HepG2 (cell line): ENCODE results near the gene NOXA1. TPM values are rescaled to one million over a fixed set of nuclear protein-coding genes. Genes with fewer than 3 reads are reported as not detected.
A peak's percentile ranks its signal among the peaks of the same experiment; 100 is the strongest.

Source experiments
- ATAC-seq: fragments of 200-7000 bp; cut with Tn5 transposase; 3 replicates; pipeline ENCODE4 v1.9.1; 2020; ENCODE audit warnings: mild to moderate bottlenecking, moderate library complexity
- BruUV-seq: library from RNA; stranded (reverse); fragments of 400-500 nt; replicated peaks from 2 replicates; lab custom pipeline; 2021; lab: Mats Ljungman, UMichigan
- CTCF ChIA-PET: fragments of 300-600 bp; formaldehyde crosslinking; extraction: SDS; loops from one replicate; lab custom pipeline; 2021; ENCODE audit warnings: low total read pairs, inconsistent platforms, low intra/inter-chr PET ratio; lab: Yijun Ruan, JAX
- POLR2A ChIA-PET: fragments of 350-600 bp; sonication (Branson Sonifier 250); formaldehyde crosslinking; loops from one replicate; lab custom pipeline; 2020; ENCODE audit warnings: antibody characterized with exemption, inconsistent platforms; lab: Yijun Ruan, JAX
- DNase-seq: peaks from one replicate; pipeline ENCODE4 v3.0.0-alpha.2; 2015; ENCODE audit warnings: low spot score
- FAIRE-seq: peaks from 3 replicates; lab custom pipeline; 2011; peaks lifted over from hg19 to GRCh38; lab: Jason Lieb, UNC
- H2AFZ ChIP-seq: one replicate; pipeline ENCODE4 v1.6.1; 2011; ENCODE audit warnings: low read length, inconsistent platforms
- H3K27ac ChIP-seq: fragments of 300-600 bp; 3 replicates; pipeline ENCODE4 v1.8.0; 2011; ENCODE audit warnings: mixed run types, mild to moderate bottlenecking, mixed read lengths, low read length, inconsistent platforms; ENCODE audit not compliant: insufficient read depth; ENCODE audit errors: extremely low read length
- H3K27me3 ChIP-seq, 2 experiments: fragments of 200-600 bp in 1 of 2; 2 replicates in 1 of 2; 3 replicates in 1 of 2; pipeline versions ENCODE4 v1.6.0 to v1.8.0; 2011; ENCODE audit warnings: low read length in 2 of 2, mild to moderate bottlenecking in 2 of 2, moderate library complexity in 2 of 2, inconsistent platforms in 1 of 2; ENCODE audit not compliant: insufficient read depth in 2 of 2, control insufficient read depth in 1 of 2
- H3K36me3 ChIP-seq, 2 experiments: fragments of 200-600 bp in 1 of 2; replicated peaks in 1 of 2; 2 replicates in 1 of 2; 3 replicates in 1 of 2; pipeline versions ENCODE4 v1.5.1 to v1.8.0; 2011; ENCODE audit warnings: low read length in 2 of 2, inconsistent platforms in 1 of 2; ENCODE audit not compliant: insufficient read depth in 2 of 2, control insufficient read depth in 1 of 2
- H3K4me1 ChIP-seq: 2 replicates; pipeline ENCODE4 v1.5.1; 2012; ENCODE audit warnings: low read length, inconsistent platforms; ENCODE audit not compliant: insufficient read depth
- H3K4me2 ChIP-seq: 2 replicates; pipeline ENCODE4 v1.6.0; 2011; ENCODE audit warnings: low read depth, low read length, inconsistent platforms
- H3K4me3 ChIP-seq, 3 experiments: fragments of 200-600 bp in 1 of 3; sonication (generic), shearing (Covaris generic) in 1 of 3; replicated peaks in 1 of 3; 2 replicates each; pipeline ENCODE4 v1.5.1; 2011 to 2016; ENCODE audit warnings: low read length in 3 of 3, inconsistent platforms in 2 of 3, low read depth in 2 of 3, mild to moderate bottlenecking in 2 of 3, control low read depth in 1 of 3, mixed read lengths in 1 of 3; ENCODE audit not compliant: insufficient read depth in 1 of 3
- H3K79me2 ChIP-seq: one replicate; pipeline ENCODE4 v1.6.1; 2011; ENCODE audit warnings: low read length, inconsistent platforms; ENCODE audit not compliant: insufficient read depth
- H3K9ac ChIP-seq: 2 replicates; pipeline ENCODE4 v1.6.0; 2011; ENCODE audit warnings: mild to moderate bottlenecking, low read depth, low read length, inconsistent platforms; ENCODE audit not compliant: insufficient read depth
- H3K9me3 ChIP-seq: 2 replicates; pipeline ENCODE4 v1.5.1; 2012; ENCODE audit warnings: mild to moderate bottlenecking, low read length
- H4K20me1 ChIP-seq: 2 replicates; pipeline ENCODE4 v1.6.0; 2011; ENCODE audit warnings: inconsistent platforms, mild to moderate bottlenecking, low read length, moderate library complexity; ENCODE audit not compliant: insufficient read depth
- DNMT1 ChIP-seq: sonication (generic); formaldehyde crosslinking; IDR thresholded peaks from 2 replicates; pipeline ENCODE4 v1.5.1; 2020; ENCODE audit warnings: mild to moderate bottlenecking, missing genetic modification reagents
- FOSL1 ChIP-seq: sonication (generic); formaldehyde crosslinking; IDR thresholded peaks from 2 replicates; pipeline ENCODE4 v1.9.0; 2021; ENCODE audit warnings: missing genetic modification reagents, borderline replicate concordance
- FOXO1 ChIP-seq: sonication (generic); formaldehyde crosslinking; IDR thresholded peaks from 2 replicates; pipeline ENCODE4 v1.4.0; 2020; ENCODE audit warnings: missing genetic modification reagents
- MAZ ChIP-seq, 2 experiments: sonication (generic) in 1 of 2; formaldehyde crosslinking in 1 of 2; IDR thresholded peaks; 2 replicates each; pipeline versions ENCODE4 v1.5.0 to v1.6.1; 2012 to 2020; ENCODE audit warnings: low read depth in 2 of 2, mild to moderate bottlenecking in 2 of 2, borderline replicate concordance in 1 of 2, improper control_type of control experiment in 1 of 2, low read length in 1 of 2, missing genetic modification reagents in 1 of 2, moderate library complexity in 1 of 2
- MBNL3 ChIP-seq: fragments of 250-450 bp; sonication (Bioruptor Pico); conservative IDR thresholded peaks from 2 replicates; pipeline ENCODE4 v1.8.0; 2022; ENCODE audit warnings: mild to moderate bottlenecking, inconsistent platforms
- NCOR1 ChIP-seq: fragments of 200-600 bp; sonication (generic); IDR thresholded peaks from 2 replicates; pipeline ENCODE4 v1.7.0; 2017; ENCODE audit warnings: antibody characterized with exemption, low read length, borderline replicate concordance
- PRPF4 ChIP-seq: fragments of 200-400 bp; formaldehyde crosslinking; IDR thresholded peaks from 2 replicates; pipeline ENCODE4 v1.6.1; 2016; ENCODE audit warnings: low read length, low read depth; ENCODE audit not compliant: poor library complexity, severe bottlenecking
- SOX6 ChIP-seq, 2 experiments: fragments of 450-650 bp in 1 of 2; sonication (generic) in 1 of 2; formaldehyde crosslinking in 1 of 2; IDR thresholded peaks; 2 replicates each; pipeline versions ENCODE4 v1.4.0 to v1.6.1; 2017 to 2020; ENCODE audit warnings: antibody characterized with exemption in 1 of 2, mild to moderate bottlenecking in 1 of 2, missing genetic modification reagents in 1 of 2
- TOE1 ChIP-seq: sonication (generic); formaldehyde crosslinking; IDR thresholded peaks from 2 replicates; pipeline ENCODE4 v1.4.0; 2020; ENCODE audit warnings: mild to moderate bottlenecking, missing genetic modification reagents
- ZBTB38 ChIP-seq: sonication (generic); formaldehyde crosslinking; IDR thresholded peaks from 2 replicates; pipeline ENCODE4 v1.5.1; 2020; ENCODE audit warnings: mild to moderate bottlenecking, missing genetic modification reagents
- ZBTB7A ChIP-seq: sonication (generic); formaldehyde crosslinking; IDR thresholded peaks from 2 replicates; pipeline ENCODE4 v1.8.0; 2022; ENCODE audit warnings: mild to moderate bottlenecking, missing genetic modification reagents
- ZNF543 ChIP-seq: sonication (generic); formaldehyde crosslinking; IDR thresholded peaks from 2 replicates; pipeline ENCODE4 v1.4.0; 2020; ENCODE audit warnings: mild to moderate bottlenecking, missing genetic modification reagents
- ZNF570 ChIP-seq: sonication (generic); formaldehyde crosslinking; IDR thresholded peaks from 2 replicates; pipeline ENCODE4 v1.4.0; 2020; ENCODE audit warnings: mild to moderate bottlenecking, missing genetic modification reagents, borderline replicate concordance
- ZNF713 ChIP-seq: sonication (generic); formaldehyde crosslinking; IDR thresholded peaks from 2 replicates; pipeline ENCODE4 v1.4.0; 2020; ENCODE audit warnings: mild to moderate bottlenecking, missing genetic modification reagents
- ZNF776 ChIP-seq: sonication (generic); formaldehyde crosslinking; IDR thresholded peaks from 2 replicates; pipeline ENCODE4 v1.4.0; 2020; ENCODE audit warnings: mild to moderate bottlenecking, missing genetic modification reagents
- WGBS: methylation state at CpG from one replicate; pipeline ENCODE4 v1.1.6; 2017; ENCODE audit warnings: low lambda C conversion rate; 5-methylcytosine and 5-hydroxymethylcytosine counted together
- in situ Hi-C: cut with HindIII; loops from 2 replicates; pipeline ENCODE4 v1.10.0; 2017; ENCODE audit warnings: low pct_unique_long_range_greater_than_20kb; ENCODE audit not compliant: extremely low pct_ligation_motif_present
- intact Hi-C: fragments of 100-400 bp; cut with micrococcal nuclease; formaldehyde crosslinking; loops from one replicate; pipeline ENCODE4 v1.10.0; 2022; ENCODE audit not compliant: unreplicated experiment
- polyA plus RNA-seq, 8 experiments: library from polyadenylated mRNA; depleted of rRNA in 3 of 8; stranded (reverse) in 7 of 8; unstranded in 1 of 8; fragments of >200 nt; fragmentation: Illumina TruSeq in 4 of 8; extraction: Trizol in 4 of 8; gene quantifications; 2 replicates each; pipeline versions ENCODE4 v1.2.1 to v1.2.3, GENCODE V29; 2011 to 2016; ENCODE audit warnings: low read depth in 4 of 8, missing spikeins in 1 of 8, mixed read lengths in 1 of 8; ENCODE audit not compliant: insufficient read depth in 1 of 8
- total RNA-seq, 5 experiments: library from RNA; depleted of rRNA; stranded (reverse); fragments of >200 nt; fragmentation: Illumina TruSeq; extraction: Trizol; gene quantifications; 2 replicates each; pipeline ENCODE4 v1.2.3, GENCODE V29; 2016; ENCODE audit warnings: low read depth in 1 of 5
- TF ChIP-seq, protein P1 (sequence below): IDR thresholded peaks from 2 replicates; pipeline ENCODE4 v1.6.1; 2016
- TF ChIP-seq, protein P2 (sequence below): sonication (generic); formaldehyde crosslinking; IDR thresholded peaks from 2 replicates; pipeline ENCODE4 v1.4.0; 2020; ENCODE audit warnings: low read depth, mild to moderate bottlenecking, missing genetic modification reagents
- TF ChIP-seq, protein P3 (sequence below): sonication (generic); formaldehyde crosslinking; IDR thresholded peaks from 2 replicates; pipeline ENCODE4 v1.5.0; 2020; ENCODE audit warnings: missing genetic modification reagents
- TF ChIP-seq, protein P4 (sequence below): sonication (generic); formaldehyde crosslinking; IDR thresholded peaks from 2 replicates; pipeline ENCODE4 v1.5.1; 2020; ENCODE audit warnings: missing genetic modification reagents, mild to moderate bottlenecking, borderline replicate concordance

NOXA1 gene
- total and polyA plus RNA-seq, 2 of the 13 experiments (the other 11 are each of a cell fraction or from before 2014, with no cell fraction given), result 0.78 to 1.2 TPM

DNA sequence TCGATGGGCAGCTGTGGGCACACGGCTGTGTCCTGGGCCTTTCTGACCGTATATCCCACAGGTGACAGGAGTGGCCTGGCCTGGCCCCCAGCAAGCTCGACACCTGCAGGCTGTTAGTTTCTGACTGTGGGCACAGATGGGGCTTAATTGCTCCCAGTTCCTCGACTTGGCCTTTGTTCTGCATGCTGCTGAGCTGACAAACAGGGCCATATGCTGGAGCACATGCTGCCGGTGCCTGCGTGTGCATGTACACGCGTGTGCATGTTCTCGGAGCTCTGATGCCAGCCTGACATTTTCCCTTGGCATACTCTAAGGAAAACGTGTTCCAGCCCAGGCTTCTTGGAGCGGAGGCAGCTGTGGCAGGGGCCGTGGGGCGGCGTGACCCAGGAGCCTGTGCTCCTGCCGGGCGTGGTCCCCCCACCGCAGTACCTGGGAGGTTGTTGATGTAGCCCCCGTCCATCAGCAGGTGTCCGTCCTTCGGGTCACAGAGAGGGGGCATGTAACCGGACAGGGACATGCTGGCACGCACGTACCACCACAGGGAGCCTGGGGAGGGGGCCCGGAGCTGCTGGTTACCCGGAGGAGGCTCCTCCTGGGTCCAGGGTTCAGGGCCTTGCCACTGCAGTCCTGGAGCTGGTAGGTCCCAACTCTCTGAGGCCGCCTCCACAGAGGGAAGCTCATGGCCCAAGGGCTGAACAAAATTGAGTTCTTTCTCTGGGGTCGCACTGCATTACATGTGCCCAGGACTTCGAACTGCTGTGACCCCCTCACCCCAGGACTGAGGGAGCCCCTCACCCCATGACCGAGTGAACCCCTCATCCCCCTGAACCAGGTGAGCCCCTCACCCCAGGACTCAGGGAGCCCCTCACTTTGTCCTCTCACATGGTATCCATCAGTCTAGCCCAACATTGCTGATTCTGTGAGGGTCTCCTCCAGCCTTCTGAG is 40.1 kb downstream of the NOXA1 start (continued):
- TF ChIP-seq ZNF713 (no peak), TOE1 (no peak), ZNF570 (CRISPR knock-in tag) (no peak), SOX6 (IDR thresholded peaks at IDR 0.05) (no peak), SOX6 (CRISPR knock-in tag; IDR thresholded peaks at IDR 0.05) (peak; percentile 47), DNMT1 (CRISPR knock-in tag) (no peak), FOXO1 (peak; percentile 54; the same call in 1 of the 2 replicates), ZNF543 (CRISPR knock-in tag) (peak; percentile 99)
- TF ChIP-seq, protein P1, sequence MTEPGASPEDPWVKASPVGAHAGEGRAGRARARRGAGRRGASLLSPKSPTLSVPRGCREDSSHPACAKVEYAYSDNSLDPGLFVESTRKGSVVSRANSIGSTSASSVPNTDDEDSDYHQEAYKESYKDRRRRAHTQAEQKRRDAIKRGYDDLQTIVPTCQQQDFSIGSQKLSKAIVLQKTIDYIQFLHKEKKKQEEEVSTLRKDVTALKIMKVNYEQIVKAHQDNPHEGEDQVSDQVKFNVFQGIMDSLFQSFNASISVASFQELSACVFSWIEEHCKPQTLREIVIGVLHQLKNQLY (CRISPR knock-in tag), result peak; percentile 77; the same call in 1 of the 2 replicates
- TF ChIP-seq, protein P2, sequence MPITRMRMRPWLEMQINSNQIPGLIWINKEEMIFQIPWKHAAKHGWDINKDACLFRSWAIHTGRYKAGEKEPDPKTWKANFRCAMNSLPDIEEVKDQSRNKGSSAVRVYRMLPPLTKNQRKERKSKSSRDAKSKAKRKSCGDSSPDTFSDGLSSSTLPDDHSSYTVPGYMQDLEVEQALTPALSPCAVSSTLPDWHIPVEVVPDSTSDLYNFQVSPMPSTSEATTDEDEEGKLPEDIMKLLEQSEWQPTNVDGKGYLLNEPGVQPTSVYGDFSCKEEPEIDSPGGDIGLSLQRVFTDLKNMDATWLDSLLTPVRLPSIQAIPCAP (CRISPR knock-in tag), result no peak

DNA sequence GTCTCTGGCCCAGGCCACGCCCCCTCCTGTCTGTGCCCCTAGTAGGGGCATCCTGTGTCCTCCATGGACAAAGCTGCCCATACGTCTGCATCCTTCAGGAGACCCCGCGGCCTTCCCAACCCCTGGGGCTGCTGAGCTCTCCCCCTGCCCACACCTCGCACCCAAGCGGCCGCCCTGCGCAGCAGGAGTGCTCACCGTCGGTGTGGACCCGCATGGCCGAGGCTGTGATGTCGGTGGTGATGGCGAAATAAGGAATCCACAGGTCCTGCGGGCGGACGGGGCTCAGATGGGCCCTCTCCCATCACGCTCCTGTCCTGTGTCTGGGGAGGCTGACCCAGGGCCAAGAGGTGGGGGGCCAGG is 40.7 kb downstream of the NOXA1 start:
- H3K27me3 ChIP-seq, result no peaks in the 10 kb centered on the region; a peak in 1 of 5 replicates
- H3K9me3 ChIP-seq, result no peaks in the 10 kb centered on the region
- no peaks in the 10 kb centered on the region for H3K79me2 ChIP-seq
- H3K4me3 ChIP-seq, result peak overlapping the region in 2 of 3 experiments; percentile 2 to 51; a peak in 3 of 6 replicates
- peak overlapping the region; percentile 42; the same call in 1 of the 2 replicates for H3K9ac ChIP-seq
- H3K4me1 ChIP-seq, result peaks cover 63% of the 10 kb centered on the region
- FAIRE-seq, result no peak
- no peaks in the 10 kb centered on the region for H4K20me1 ChIP-seq
- no peak for DNase-seq
- no peak for ATAC-seq
- 98% methylated on average over 17 of the region's 18 CpGs for WGBS
- no peak overlapping the region for H2AFZ ChIP-seq
- in situ Hi-C loops (no loop called here), intact Hi-C loops (no loop called here)
- BruUV-seq, result no TSS peak
- peak overlapping the region; percentile 58 for H3K27ac ChIP-seq
- POLR2A ChIA-PET, result no interaction called here
- H3K4me2 ChIP-seq, result peak overlapping the region; percentile 66
- H3K36me3 ChIP-seq, result no peaks in the 10 kb centered on the region
- CTCF ChIA-PET, result no interaction called here
- TF ChIP-seq ZBTB38 (CRISPR knock-in tag), result peak; percentile 100
- TF ChIP-seq MAZ (IDR thresholded peaks at IDR 0.05; ENCODE audit: borderline replicate concordance, low read depth, low read length), result no peak
- 0 out of 2 replicates have a peak, but pooled peaks have one; percentile 43 for TF ChIP-seq MAZ (CRISPR knock-in tag; IDR thresholded peaks at IDR 0.05; ENCODE audit: low read depth)
- TF ChIP-seq, protein P3, sequence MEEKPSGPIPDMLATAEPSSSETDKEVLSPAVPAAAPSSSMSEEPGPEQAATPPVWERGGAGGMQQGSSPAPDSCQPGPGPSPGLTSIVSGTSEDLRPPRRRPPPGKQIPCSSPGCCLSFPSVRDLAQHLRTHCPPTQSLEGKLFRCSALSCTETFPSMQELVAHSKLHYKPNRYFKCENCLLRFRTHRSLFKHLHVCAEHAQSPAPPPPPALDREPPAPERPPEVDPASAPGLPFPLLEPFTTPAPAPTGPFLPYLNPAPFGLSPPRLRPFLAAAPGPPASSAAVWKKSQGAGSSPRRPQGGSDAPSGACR (CRISPR knock-in tag), result 0 out of 2 replicates have a peak, but pooled peaks have one; percentile 9
- no peak for TF ChIP-seq NCOR1
- TF ChIP-seq PRPF4, result peak; percentile 65
- TF ChIP-seq FOSL1, result no peak
- TF ChIP-seq MBNL3 (CRISPR knock-in tag), result no peak
- TF ChIP-seq, protein P4, sequence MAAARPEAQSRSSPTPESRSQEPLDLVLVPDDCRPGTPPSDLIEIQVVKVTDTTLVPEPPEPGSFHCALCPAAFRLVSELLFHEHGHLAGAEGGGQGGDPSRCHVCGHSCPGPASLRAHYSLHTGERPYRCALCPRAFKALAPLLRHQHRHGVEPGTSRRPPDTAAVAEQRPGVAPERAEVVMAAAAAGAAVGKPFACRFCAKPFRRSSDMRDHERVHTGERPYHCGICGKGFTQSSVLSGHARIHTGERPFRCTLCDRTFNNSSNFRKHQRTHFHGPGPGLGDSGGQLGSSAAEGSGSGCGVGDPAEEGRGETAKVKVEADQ (CRISPR knock-in tag), result 0 out of 2 replicates have a peak, but pooled peaks have one; percentile 44
- TF ChIP-seq ZBTB7A (CRISPR knock-in tag), result 0 out of 2 replicates have a peak, but pooled peaks have one; percentile 49
- 0 out of 2 replicates have a peak, but pooled peaks have one; percentile 4 for TF ChIP-seq ZNF776 (CRISPR knock-in tag)
